Suprapubic skin (tissue), 4 donors: ENCODE measurements around the gene PPP4R2. TPM values are rescaled to one million over a fixed set of nuclear protein-coding genes. Genes with fewer than 3 reads are reported as not detected.

Experiments used
- DNase-seq, 2 donors: peaks; one replicate each; pipeline ENCODE4 v3.0.0-alpha.2; 2019; ENCODE audit warnings: low spot score in 2 of 2
- H3K27ac ChIP-seq: fragments of 200-600 bp; sonication (generic); one replicate; pipeline ENCODE4 v1.5.1; 2019
- H3K27me3 ChIP-seq: fragments of 200-600 bp; sonication (generic); one replicate; pipeline ENCODE4 v1.5.1; 2019
- H3K36me3 ChIP-seq: fragments of 200-600 bp; sonication (generic); one replicate; pipeline ENCODE4 v1.5.1; 2019
- H3K4me1 ChIP-seq: fragments of 200-600 bp; sonication (generic); one replicate; pipeline ENCODE4 v1.5.1; 2019
- H3K4me3 ChIP-seq: fragments of 200-600 bp; sonication (generic); one replicate; pipeline ENCODE4 v1.5.1; 2019; ENCODE audit warnings: mild to moderate bottlenecking
- H3K9me3 ChIP-seq: fragments of 200-600 bp; sonication (generic); one replicate; pipeline ENCODE4 v1.5.1; 2019
- CTCF ChIP-seq, 2 donors: fragments of 200-600 bp in 1 of 2; fragments of 450-650 bp in 1 of 2; sonication (generic) in 1 of 2; IDR thresholded peaks; one replicate each; pipeline ENCODE4 v1.5.1; 2016 to 2019; ENCODE audit warnings: antibody characterized with exemption in 2 of 2, mild to moderate bottlenecking in 1 of 2, moderate library complexity in 1 of 2
- EP300 ChIP-seq: sonication (generic); formaldehyde crosslinking; IDR thresholded peaks from one replicate; pipeline ENCODE4 v1.6.1; 2017; ENCODE audit warnings: antibody characterized with exemption
- POLR2A ChIP-seq, 2 donors: fragments of 450-650 bp; IDR thresholded peaks; one replicate each; pipeline ENCODE4 v1.6.1; 2017; ENCODE audit warnings: antibody characterized with exemption in 2 of 2, mild to moderate bottlenecking in 2 of 2, moderate library complexity in 2 of 2
- POLR2AphosphoS5 ChIP-seq, 3 donors: sonication (generic); formaldehyde crosslinking; IDR thresholded peaks; one replicate each; pipeline ENCODE4 v1.6.1; 2017; ENCODE audit warnings: antibody characterized with exemption in 3 of 3
- WGBS: methylation state at CpG from one replicate; pipeline ENCODE4 v1.1.5; 2018; 5-methylcytosine and 5-hydroxymethylcytosine counted together
- total RNA-seq, 4 donors: library from RNA; depleted of rRNA; stranded (reverse); fragments of >200 nt; gene quantifications; one replicate each; pipeline ENCODE4 v1.1.0, GENCODE V29; 2016

The PPP4R2 gene
- total RNA-seq, 4 donors from 2014 or later: 24.4 to 46.3 (median 36.6) TPM

GRCh38 chr3:72976281-72976741 lies 20.3 kb upstream of the PPP4R2 start:
- no peak overlapping the region for H3K27ac ChIP-seq
- TF ChIP-seq POLR2AphosphoS5 (IDR thresholded peaks at IDR 0.05) (no peak), EP300 (no peak), POLR2A (IDR thresholded peaks at IDR 0.05) (no peak), CTCF (IDR thresholded peaks at IDR 0.05) (no peak)
- no peaks in the 10 kb centered on the region for H3K4me1 ChIP-seq
- WGBS: 40% methylated on average over 1 of the region's 1 CpG
- no peaks in the 10 kb centered on the region for H3K9me3 ChIP-seq
- no peaks in the 10 kb centered on the region for H3K27me3 ChIP-seq
- no peak overlapping the region for H3K4me3 ChIP-seq
- no peaks in the 10 kb centered on the region for H3K36me3 ChIP-seq
- DNase-seq: no peak

GRCh38 chr3:72977060-72977808 lies 19.4 kb upstream of the PPP4R2 start:
- WGBS: 81% methylated on average over 5 of the region's 5 CpGs
- TF ChIP-seq POLR2AphosphoS5 (IDR thresholded peaks at IDR 0.05): no peak
- no peak for TF ChIP-seq EP300
- no peak for TF ChIP-seq POLR2A (IDR thresholded peaks at IDR 0.05)
- no peak for TF ChIP-seq CTCF (IDR thresholded peaks at IDR 0.05)
- Histone ChIP-seq H3K4me3 (no peak overlapping the region), H3K36me3 (no peaks in the 10 kb centered on the region), H3K4me1 (no peaks in the 10 kb centered on the region), H3K9me3 (no peaks in the 10 kb centered on the region), H3K27me3 (no peaks in the 10 kb centered on the region), H3K27ac (no peak overlapping the region)
- DNase-seq: no peak

GRCh38 chr3:72982609-72983366 lies 13.8 kb upstream of the PPP4R2 start:
- H3K9me3 ChIP-seq: peaks cover 11% of the 10 kb centered on the region
- no peaks in the 10 kb centered on the region for H3K27me3 ChIP-seq
- H3K4me3 ChIP-seq: no peak overlapping the region
- 81% methylated on average over 3 of the region's 3 CpGs for WGBS
- no peaks in the 10 kb centered on the region for H3K4me1 ChIP-seq
- no peak overlapping the region for H3K27ac ChIP-seq
- TF ChIP-seq POLR2AphosphoS5 (IDR thresholded peaks at IDR 0.05): no peak
- no peak for TF ChIP-seq CTCF (IDR thresholded peaks at IDR 0.05)
- TF ChIP-seq EP300: no peak
- TF ChIP-seq POLR2A (IDR thresholded peaks at IDR 0.05): no peak
- H3K36me3 ChIP-seq: no peaks in the 10 kb centered on the region
- no peak for DNase-seq

- DNase-seq: no peak
- Histone ChIP-seq H3K27ac (no peak overlapping the region), H3K4me3 (no peak overlapping the region), H3K36me3 (no peaks in the 10 kb centered on the region), H3K4me1 (no peaks in the 10 kb centered on the region), H3K9me3 (peaks cover 11% of the 10 kb centered on the region), H3K27me3 (no peaks in the 10 kb centered on the region)
- TF ChIP-seq CTCF (IDR thresholded peaks at IDR 0.05): no peak
- no peak for TF ChIP-seq POLR2A (IDR thresholded peaks at IDR 0.05)
- TF ChIP-seq EP300: no peak
- no peak for TF ChIP-seq POLR2AphosphoS5 (IDR thresholded peaks at IDR 0.05)
- WGBS: 89% methylated on average over 1 of the region's 1 CpG
Observed at GRCh38 chr3:72985576-72985975, 11.0 kb upstream of the PPP4R2 start.

- no peak overlapping the region for H3K4me3 ChIP-seq
- H3K27me3 ChIP-seq: no peaks in the 10 kb centered on the region
- H3K4me1 ChIP-seq: no peaks in the 10 kb centered on the region
- TF ChIP-seq EP300: no peak
- no peak for TF ChIP-seq POLR2A (IDR thresholded peaks at IDR 0.05)
- TF ChIP-seq POLR2AphosphoS5 (IDR thresholded peaks at IDR 0.05): no peak
- TF ChIP-seq CTCF (IDR thresholded peaks at IDR 0.05): no peak
- H3K9me3 ChIP-seq: peaks cover under 1% of the 10 kb centered on the region
- H3K36me3 ChIP-seq: no peaks in the 10 kb centered on the region
- WGBS: 79% methylated on average over 5 of the region's 5 CpGs
- no peak overlapping the region for H3K27ac ChIP-seq
- no peak for DNase-seq
Observed at GRCh38 chr3:72990701-72991395, 5.8 kb upstream of the PPP4R2 start.
